Esophagus squamous epithelium (tissue), 4 donors: ENCODE results near the gene SPTBN4.

ENCODE experiments used
- POLR2A ChIP-seq, 4 donors: fragments of 450-650 bp; IDR thresholded peaks; one replicate each; pipeline ENCODE4 v1.6.1; 2017; ENCODE audit warnings: antibody characterized with exemption in 4 of 4, mild to moderate bottlenecking in 4 of 4, moderate library complexity in 3 of 4
- TF ChIP-seq, protein P1 (sequence below), 6 experiments: fragments of 450-650 bp in 4 of 6; fragments of 200-600 bp in 2 of 6; sonication (generic) in 2 of 6; IDR thresholded peaks; one replicate each; pipeline ENCODE4 v1.5.1; 2016 to 2019; ENCODE audit warnings: antibody characterized with exemption in 6 of 6, mild to moderate bottlenecking in 4 of 6, moderate library complexity in 4 of 6

GRCh38 chr19:40464059-40465024 lies 2.5 kb upstream of the SPTBN4 start:
- TF ChIP-seq, protein P1, sequence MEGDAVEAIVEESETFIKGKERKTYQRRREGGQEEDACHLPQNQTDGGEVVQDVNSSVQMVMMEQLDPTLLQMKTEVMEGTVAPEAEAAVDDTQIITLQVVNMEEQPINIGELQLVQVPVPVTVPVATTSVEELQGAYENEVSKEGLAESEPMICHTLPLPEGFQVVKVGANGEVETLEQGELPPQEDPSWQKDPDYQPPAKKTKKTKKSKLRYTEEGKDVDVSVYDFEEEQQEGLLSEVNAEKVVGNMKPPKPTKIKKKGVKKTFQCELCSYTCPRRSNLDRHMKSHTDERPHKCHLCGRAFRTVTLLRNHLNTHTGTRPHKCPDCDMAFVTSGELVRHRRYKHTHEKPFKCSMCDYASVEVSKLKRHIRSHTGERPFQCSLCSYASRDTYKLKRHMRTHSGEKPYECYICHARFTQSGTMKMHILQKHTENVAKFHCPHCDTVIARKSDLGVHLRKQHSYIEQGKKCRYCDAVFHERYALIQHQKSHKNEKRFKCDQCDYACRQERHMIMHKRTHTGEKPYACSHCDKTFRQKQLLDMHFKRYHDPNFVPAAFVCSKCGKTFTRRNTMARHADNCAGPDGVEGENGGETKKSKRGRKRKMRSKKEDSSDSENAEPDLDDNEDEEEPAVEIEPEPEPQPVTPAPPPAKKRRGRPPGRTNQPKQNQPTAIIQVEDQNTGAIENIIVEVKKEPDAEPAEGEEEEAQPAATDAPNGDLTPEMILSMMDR (IDR thresholded peaks at IDR 0.05) = peak; percentile 38 to 96 (median 94)
- TF ChIP-seq POLR2A (IDR thresholded peaks at IDR 0.05) = peak in 1 of 4 donors; percentile 22
